Ovary (tissue), 3 donors: ENCODE results near the gene FAM117A.

ENCODE experiments used
- EP300 ChIP-seq: sonication (generic); formaldehyde crosslinking; IDR thresholded peaks from one replicate; pipeline ENCODE4 v1.6.1; 2017; ENCODE audit warnings: antibody characterized with exemption
- POLR2A ChIP-seq: fragments of 450-650 bp; IDR thresholded peaks from one replicate; pipeline ENCODE4 v1.6.1; 2017; ENCODE audit warnings: antibody characterized with exemption, mild to moderate bottlenecking, moderate library complexity
- TF ChIP-seq, protein P1 (sequence below), 3 donors: fragments of 450-650 bp in 2 of 3; fragments of 200-600 bp in 1 of 3; IDR thresholded peaks; one replicate each; pipeline versions ENCODE4 v1.5.1 to v1.8.0; 2016 to 2022; ENCODE audit warnings: antibody characterized with exemption in 3 of 3, mild to moderate bottlenecking in 1 of 3
- donor health status: DM: no; HTN: no; CAD: no.

DNA sequence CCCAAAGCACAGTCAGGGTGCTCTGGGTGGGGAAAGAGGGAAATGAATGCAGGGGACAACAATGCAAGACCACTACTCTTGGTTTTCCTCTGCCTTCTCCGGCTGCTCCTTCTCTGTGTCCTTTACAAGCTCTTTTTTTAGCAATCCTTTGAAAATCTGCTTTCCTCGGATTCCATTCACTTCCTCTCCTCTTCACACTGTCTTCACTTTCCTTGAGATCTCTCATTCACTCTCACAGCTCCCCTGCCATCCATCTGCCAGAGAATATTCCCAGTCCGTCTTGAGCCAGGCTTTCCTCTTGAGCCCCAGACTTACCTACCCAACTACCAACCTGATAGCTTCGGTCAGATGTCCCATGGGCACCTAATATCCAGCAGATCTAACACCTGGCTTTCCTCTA is 75.1 kb downstream of the FAM117A start:
- TF ChIP-seq, protein P1, sequence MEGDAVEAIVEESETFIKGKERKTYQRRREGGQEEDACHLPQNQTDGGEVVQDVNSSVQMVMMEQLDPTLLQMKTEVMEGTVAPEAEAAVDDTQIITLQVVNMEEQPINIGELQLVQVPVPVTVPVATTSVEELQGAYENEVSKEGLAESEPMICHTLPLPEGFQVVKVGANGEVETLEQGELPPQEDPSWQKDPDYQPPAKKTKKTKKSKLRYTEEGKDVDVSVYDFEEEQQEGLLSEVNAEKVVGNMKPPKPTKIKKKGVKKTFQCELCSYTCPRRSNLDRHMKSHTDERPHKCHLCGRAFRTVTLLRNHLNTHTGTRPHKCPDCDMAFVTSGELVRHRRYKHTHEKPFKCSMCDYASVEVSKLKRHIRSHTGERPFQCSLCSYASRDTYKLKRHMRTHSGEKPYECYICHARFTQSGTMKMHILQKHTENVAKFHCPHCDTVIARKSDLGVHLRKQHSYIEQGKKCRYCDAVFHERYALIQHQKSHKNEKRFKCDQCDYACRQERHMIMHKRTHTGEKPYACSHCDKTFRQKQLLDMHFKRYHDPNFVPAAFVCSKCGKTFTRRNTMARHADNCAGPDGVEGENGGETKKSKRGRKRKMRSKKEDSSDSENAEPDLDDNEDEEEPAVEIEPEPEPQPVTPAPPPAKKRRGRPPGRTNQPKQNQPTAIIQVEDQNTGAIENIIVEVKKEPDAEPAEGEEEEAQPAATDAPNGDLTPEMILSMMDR (IDR thresholded peaks at IDR 0.05), result no peak
- TF ChIP-seq EP300 (no peak), POLR2A (no peak)
